Right kidney (tissue), 1 donor: ENCODE results near the gene TPST2.

Experiments used
- DNase-seq: peaks from one replicate; pipeline ENCODE4 v3.0.0-alpha.2; 2016

The TPST2 gene

DNA sequence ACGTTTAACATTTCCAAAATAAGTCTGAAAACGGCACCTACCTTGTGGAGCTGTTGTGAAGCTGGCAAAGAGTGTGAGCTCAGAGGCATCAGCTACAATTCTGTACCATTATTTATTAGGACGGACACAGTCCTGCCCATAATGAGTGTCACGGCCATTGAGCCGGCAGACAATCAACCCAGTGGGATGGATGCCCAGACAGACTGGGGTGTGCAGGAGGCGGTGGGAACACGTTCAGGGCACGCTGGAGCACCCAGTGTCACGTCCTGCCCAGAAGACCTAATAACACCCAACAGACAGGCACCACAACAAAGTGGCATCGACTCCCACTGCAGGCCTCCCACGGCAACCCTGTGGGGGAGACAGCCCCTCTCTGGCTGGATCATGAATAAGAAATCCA, 34.5 kb downstream of the TPST2 start:
- no peak for DNase-seq

DNA sequence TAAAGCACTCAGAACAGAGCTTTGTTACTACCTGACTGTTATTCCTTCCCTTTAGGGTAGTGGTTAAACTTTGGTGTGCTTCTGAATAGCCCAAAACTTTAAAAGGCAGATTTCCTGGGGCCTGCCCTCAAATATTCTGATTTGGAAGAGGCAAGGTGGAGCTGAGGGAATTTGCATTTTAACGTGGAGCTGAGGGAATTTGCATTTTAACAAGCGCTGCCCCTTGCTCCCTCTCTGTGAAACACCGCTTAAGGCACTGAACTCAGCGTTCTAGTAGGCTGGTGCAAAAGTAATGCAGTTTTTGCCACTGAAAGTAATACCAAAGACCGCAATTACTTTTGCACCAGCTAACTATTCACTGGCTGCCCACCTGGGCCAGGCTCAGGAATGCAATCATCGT, 35.0 kb downstream of the TPST2 start:
- DNase-seq: no peak

DNA sequence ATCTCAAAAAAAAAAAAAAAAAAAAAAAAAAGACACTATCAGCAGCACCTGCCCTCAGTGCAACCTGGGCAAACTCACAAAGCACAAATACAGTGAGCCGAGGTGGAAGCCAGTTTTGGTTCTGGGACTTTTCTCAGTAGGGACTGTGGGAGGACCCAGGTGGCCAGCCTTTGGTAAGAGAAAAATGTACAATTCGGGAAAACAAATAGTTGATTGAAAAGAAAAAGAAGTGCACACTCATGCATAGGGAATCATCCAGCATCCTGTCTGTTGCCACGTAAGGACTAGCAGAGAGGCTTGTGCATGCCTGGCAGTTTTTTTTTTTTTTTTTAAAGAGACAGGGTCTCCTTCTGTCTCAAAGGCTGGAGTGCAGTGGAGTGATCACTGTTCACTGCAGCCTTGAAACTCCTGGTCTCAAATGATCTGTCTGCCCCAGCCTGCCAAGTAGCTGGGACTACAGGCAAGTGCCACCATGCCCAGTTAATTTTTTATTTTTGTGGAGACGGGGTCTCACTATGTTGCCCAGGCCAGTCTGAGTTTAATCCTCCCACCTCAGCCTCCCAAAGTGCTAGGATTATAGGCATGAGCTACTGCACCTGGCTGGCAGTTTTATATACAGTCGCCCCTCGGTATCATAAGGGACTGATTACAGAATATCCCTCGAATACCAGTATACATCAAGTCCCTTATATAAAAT, 36.7 kb downstream of the TPST2 start:
- no peak for DNase-seq

DNA sequence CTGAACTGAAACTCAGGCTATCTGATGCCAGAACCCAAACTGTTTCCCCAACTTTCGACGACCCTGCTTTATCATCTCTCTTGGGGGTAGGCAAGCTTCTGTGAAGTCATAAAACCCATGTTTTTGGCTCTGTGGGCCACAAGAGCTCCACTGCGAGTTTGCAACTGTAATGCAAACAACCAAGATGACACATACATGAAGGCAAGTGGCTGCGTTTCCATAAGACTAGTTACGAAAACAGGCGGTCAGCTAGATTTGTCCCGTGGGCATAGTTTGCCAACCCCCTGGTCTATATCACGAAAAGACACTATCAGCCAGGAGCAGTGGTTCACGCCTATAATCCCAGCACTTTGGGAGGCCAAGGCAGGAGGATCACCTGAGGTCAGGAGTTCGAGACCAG, 37.5 kb downstream of the TPST2 start:
- no peak for DNase-seq

DNA sequence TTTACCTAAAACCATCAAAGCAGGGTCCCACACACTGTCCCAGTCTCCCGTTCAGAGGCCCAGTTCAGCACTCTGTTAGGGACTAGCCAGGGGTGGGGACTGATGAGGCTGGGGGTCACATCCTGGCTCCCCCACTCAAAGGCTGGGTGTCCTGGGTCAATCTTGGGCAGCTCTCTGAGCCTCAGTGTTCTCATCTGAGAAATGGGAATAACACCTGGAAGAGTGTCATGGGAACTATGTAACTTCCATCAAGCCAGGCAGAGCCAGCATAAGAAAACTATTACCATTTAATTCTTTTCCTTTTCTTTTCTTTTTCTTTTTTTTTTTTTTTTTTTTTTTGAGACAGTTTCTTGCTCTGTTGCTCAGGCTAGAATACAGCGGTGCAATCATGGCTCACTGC, 38.4 kb downstream of the TPST2 start:
- DNase-seq: no peak

DNA sequence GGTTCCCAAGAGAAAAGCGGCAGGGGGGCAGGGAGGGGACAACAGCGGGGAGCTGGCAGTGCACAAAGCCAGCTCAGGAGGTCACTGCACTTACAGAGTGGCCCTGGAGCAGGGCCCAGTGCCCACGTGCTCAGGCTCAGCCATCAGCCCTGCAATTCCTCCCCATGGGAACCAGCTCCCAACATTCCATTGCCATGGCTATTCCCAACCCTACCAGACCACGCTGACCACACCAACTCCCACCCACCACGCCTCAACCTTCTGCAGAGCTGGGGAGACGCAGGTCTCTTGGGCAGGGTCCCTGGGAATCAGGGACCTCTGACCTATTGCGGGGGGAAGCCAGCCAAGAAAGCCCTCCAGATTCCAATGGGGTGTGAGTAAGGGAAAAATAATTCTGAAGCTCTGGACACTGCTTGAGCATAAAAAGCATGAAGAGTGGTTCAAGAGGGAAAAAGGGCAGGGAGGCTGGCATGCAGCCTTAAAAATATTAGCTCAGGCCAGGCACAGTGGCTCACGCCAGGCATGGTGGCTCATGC, 39.4 kb downstream of the TPST2 start:
- no peak for DNase-seq

DNA sequence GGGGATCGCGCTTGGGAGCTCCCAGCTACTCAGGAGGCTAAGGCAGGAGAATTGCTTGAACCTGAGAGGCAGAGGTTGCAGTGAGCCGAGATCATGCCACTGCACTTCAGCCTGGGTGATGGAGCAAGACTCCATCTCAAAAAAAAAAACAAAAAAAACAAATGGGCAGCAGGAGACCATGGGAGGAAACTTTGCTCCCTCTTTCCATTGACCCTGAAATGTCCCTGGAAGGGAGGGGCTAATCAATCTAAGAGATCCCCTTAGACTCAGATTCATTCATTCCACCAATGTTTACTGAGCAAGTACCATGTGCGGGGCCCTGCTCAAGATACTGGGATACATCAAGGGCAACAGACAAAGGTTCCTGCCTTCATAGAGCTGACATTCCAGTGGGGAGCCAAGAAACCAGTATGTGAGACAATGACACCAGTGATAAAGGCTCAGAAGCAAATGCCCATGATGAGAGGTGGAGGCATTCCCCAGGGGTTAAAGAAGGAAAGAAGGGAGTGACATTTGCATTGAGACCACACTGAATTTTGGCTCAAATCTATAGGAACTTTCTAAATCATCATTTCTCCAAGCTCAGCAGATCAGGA, 39.9 kb downstream of the TPST2 start:
- no peak for DNase-seq

DNA sequence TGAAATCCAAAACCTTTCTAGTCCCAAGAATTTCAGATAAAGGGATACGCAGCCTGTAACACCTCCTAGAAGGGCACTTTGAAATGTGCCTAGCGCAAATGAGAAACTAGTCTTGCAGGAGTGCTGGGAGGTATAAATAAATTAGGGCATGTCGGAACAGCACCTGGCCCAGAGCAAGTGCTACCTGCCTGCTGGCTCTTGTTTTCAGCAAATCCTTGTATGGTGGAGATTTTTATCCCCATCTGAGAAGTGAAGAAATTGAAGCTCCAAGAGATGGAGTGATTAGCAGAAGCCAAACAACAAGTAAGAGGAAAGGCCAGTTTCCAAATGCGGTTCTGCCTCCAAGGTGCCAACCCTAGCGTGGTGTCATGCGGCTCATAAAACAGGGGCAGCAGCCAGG, 40.9 kb downstream of the TPST2 start:
- DNase-seq: no peak

DNA sequence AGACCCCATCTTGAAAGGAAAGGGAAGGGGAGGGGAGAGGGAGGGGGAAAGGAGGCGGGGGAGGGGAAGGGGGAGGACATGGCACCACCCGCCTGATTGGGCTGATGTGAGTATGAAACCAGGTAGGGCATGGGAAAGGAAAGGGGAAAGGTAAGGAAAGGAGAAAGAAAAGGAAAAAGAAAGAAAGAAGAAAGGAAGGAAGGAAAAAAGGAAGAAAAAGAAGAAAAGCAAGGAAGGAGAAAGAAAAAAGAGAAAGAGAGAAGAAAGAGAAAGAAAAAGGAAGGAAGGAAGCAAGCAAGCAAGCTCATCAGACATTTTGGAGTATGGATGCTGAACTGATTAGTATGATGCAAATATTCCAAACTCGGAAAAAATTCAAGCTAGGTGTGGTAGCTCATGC, 41.6 kb downstream of the TPST2 start:
- no peak for DNase-seq

DNA sequence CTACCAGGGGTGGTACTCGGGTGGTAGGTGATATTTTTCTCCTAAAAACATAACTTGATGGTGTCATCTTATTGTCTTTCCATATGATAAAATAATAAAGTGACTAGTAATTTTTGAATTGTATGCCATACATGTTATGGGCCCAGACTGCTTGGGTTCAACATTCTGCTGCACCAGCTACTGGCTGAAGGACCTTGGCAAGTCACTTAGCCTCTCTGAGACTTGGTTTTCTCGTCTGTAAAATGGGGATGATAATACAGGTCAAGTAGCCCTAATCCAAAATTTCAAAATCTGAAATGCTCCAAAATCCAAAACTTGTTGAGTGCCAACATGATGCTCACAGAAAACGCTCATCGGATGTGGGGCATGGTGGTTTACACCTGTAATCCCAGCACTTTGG, 42.1 kb downstream of the TPST2 start:
- DNase-seq: no peak

DNA sequence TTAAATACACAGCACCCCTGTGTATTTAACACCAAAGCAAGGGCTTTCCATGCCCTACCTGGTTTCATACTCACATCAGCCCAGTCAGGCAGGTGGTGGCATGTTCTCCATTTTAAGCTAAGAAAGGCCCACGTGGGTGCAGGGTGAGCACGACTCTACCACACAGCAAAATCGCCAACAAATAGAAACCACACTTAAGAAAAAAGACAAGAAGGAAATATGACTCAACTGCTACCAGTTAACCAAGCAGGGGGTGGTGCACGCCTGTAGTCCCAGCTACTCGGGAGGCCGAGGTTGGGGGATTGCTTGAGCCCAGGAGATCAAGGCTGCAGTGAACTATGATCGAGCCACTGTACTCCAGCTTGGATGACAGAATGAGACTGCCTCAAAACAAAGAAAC, 42.5 kb downstream of the TPST2 start:
- DNase-seq: no peak

DNA sequence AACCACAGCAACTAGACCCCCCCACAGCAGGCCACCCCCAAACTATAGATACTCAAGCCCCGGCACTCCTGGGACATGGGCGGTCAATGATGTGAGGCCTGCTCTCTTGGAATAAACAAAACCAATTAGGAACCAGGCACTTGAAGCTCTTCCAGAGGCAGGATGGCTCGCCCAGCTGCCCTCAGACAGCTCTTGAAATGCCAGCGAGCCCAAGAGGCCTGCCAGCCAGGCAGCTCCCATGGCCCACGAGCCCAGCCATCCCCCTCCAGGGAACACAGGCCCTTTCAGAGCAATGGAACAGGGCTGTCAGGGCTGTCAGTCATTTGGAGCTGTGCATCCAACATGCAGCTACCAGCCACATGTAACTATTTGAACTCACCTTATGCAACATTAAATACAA, 43.6 kb downstream of the TPST2 start:
- no peak for DNase-seq

DNA sequence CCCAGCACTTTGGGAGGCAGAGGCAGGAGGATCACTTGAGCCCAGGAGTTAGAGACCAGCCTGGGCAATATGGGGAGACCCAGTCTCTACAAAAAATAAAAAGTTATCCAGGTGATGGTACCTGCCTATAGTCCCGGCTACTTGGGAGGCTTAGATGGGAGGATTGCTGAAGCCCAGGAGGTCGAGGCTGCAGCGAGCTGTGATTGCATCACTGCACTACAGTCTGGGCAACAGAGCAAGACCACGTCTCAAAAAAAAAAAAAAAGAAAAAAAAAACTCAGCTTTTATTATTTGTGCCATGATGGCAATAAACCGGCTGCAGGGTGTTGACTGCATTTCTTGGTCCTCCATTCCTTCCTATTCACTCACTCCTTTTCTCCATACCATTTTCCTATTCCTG, 44.1 kb downstream of the TPST2 start:
- DNase-seq: no peak

DNA sequence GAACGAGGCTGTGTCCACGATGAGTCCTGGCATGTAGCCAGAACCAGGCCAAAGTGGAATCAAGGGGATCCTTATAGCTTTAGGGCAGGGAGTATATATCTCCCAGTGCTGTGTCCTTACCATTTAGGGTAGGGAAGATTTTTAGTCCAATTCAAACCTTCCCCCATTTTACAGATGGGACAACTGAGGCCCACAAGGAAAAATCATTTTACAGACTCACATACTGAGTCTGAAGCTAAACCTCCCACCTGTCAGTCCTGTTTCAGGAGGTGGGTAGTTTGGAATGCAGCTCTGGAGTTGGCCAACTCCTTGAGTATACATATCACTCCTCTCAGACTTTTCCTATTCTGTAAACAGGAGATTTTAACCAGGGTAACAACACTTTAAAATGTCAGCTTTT, 44.5 kb downstream of the TPST2 start:
- DNase-seq: no peak

DNA sequence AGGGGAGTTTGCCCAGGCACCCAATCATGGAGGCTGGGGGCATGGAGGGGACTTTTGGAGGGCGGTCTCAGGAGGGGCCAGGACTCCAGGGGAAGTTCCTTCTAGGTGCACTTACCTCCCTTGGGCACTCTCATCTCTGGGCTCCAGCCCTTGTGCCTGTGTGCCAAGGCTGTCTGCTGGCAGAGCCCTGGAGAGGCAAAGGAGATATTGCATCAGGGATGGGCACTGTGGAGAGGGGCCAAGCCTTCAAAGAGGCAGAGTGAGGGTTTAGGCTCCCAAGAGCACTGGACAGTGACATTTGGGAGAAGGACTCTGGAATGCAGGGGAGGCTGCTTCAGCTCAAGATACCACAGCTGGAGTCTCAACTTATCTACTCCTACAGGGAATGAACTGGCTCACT, 45.4 kb downstream of the TPST2 start:
- DNase-seq: no peak

DNA sequence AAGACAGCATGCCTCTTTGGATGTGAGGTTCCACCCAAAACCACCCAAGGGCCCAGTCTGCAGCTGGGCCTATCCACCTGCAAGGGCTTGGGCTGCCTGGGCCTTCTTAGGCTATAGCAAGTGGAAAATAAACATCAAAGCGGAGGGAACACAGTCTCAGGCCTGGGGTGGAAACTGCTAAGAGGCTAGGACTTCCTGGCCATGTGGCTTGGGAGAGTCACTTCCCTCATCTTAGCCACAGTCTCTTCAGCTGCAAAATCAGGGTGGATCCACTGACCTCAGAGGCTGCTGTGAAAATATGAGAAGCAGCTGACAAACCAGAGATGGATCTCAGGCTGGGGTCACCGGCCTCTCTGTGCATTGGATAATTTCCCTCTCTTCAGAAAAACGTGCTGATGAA, 47.1 kb downstream of the TPST2 start:
- DNase-seq: no peak

DNA sequence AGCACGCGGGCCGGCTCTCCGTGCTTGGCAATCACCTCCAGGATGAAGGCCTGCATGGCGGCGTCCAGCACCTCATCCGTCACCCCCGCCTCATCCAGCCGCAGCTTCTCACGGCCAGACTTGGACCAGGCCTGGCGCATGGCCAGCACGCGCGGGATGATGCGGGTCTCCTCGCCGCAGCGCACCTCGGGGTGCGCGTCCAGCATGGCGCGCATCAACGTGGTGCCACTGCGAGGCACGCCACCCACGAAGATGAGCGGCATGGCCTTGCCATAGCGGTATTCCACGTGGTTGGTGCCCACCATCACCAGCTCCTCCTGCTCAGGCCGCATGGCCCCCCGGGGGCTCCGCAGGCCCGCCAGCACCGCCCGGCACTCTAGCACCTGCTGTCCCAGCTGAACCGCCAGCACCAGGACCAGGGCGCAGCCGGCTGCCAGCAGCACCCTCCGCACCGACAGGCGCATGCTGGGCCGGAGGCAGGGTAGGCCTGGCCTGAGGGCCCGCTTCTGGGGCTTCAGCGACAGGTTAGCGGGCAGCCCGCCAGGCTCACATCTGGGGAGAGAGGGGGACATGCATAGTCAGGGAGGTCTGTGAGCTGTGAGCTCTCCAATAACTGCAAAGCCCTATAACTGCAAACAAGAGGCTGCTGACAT, 48.6 kb downstream of the TPST2 start:
- no peak for DNase-seq

DNA sequence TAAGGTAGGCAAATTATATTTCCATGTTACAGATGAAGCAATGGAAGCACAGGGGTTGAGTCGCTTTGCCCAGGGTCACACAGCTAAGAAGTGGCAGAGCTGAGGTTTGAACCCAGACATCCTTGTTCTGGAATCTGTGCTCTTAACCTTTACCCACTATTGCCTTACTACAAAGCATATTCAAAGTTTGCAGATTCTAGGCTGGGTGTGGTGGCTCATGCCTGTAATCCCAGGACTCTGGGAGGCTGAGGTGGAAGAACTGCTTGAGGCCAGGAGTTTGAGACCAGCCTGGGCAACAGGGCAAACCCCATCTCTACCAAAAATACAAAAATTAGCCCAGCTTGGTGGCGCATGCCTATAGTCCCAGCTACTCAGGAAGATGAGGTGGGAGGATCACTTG, 49.8 kb downstream of the TPST2 start:
- no peak for DNase-seq

DNA sequence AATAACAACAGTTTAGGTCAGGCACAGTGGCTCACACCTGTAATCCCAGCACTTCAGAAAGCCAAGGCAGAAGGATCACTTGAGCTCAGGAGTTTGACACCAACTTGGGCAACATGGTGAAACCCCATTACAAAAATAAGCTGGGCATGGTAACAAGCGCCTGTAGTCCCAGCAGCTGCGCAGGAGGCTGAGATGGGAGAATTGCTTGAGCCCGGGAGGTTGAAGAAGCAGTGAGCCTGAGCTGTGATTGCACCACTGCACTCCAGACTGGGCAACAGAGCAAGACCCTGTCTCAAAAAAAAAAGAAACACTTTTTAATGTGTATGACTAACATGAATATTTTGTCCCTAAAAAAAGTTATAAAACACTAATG, 53.2 kb downstream of the TPST2 start:
- DNase-seq: no peak

DNA sequence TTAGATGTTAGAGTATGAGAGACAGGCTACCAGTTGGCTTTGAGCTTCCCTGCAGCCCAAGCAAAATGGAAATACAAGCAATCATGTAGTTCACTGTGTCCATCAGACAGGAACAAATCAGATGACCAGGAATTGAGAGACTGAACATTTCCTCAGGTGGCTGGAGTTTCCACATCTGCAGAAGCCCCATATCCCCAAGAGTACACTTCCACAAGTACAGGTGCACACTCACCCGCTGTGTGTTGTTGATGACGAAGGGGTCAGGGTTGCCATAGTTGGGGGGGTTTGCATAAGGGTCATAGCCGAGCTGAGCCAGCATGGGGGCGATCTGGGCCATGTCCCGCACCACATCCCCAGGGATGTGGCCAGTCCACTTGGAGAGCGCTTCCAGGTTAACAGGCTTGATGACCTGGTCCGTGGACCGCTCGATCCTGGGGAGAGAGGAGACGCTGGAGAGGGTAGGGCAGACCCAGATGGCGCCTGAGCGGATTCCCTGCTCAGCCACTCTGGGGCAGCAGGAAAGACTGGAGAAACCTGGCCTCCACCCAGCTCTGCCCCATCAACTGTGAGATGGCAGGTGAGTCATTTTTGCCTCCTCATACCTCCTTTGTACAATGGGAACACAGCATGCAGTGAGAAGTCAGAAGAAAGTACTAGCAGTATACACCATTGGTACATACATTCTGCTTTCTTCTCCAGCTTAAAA, 53.7 kb downstream of the TPST2 start:
- no peak for DNase-seq

DNA sequence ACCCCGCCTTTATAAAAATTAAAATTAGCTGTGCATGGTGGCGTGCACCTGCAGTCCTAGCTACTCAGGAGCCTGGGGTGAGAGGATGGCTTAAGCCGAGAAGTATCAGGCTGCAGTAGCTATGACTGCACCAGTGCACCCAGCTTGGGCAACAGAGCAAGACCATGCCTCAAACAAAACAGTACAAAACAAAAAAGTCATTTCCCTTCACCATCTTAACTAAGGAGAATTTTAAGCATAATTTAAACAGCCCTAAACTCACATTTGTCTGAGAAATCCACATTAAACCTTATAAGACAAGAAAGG, 54.4 kb downstream of the TPST2 start:
- no peak for DNase-seq

DNA sequence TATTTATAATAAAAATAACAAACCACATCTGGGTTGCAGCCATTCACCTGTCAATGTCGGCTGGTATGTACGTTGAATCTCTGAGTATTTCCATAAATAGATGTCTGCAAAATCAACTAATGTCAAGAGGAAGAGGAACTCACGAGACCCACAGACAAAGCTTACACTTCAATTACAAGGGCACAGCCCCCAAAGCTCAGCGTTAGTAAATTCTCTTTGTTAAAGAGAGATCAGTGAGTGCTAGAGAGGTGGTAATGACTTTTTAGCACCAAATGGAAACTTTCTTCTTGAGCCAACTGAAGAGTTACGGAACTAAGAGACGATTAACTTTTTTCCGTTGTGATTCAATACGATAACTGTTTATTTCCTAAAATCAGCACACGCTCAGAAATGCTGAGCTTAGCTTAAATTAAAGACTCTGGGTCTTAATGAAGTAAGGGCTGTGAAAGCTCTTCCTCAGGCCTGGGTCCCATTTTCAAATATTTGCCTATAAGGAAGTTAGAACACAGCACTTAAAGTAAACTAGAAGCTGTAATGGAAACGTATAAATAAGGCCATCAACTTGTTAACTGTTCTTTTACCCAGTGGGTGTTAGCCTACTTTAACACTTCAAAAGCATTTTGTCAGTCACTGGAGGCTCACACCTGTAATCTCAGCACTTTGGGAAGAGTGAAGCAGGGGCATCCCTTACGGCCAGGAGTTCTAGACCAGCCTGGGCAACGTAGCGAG, 54.9 kb downstream of the TPST2 start:
- no peak for DNase-seq
